ENCODE data around the gene CGB7. TPM values are rescaled to one million over a fixed set of nuclear protein-coding genes. Genes with fewer than 3 reads are reported as not detected.
"Not testable (repeated sequence)": the region's sequence is repeated elsewhere in the genome, so short reads cannot be mapped to it uniquely, and the experiment has no call there.

Gene CGB7
- total RNA-seq, 1 experiment from 2014 or later = not detected

DNA sequence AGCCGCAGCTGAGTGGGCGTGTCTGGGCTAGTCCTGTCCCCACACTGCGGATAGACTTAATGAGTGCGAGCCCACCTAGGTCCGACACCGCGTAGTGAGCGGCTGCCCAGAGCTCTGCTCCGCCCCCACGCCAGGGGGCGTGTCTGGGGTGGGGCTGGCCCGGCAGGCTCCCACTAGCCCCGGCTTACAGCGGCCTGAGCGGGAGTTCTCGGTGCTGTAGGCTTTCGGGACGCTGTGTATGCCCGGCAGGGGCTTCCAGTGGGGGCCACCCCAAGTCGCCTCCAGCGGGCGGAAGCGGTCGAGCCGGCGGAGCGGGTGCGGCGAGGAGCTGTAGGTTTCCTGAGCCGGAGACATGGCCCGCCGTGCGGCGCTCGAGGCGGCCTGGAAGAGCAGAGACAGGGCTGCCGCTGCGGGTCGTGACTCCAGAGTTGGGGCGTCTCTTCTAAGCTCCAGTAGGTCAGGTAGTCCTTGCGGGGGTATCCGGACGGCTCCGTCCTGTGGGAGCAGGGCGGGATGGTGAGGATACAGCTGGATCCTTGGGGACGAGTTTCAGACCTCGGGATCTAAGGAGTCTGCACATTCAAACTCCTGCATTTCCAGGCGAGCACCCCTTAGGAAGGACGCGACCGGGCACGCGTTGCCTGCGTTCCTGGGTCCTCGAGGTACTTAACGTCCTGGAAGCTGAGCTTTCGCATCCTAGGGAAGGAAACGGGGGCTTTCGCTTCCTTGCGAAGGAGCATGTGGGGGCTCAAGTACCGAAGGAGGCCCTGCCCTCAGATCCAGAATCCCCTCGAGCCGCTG is 1.2 kb downstream of the CGB7 start:
- no peaks in the 10 kb centered on the region for H3K27me3 ChIP-seq (replicated peaks; ENCODE audit: insufficient read depth, low read depth, low read length, poor library complexity)
- peak overlapping the region; percentile 55 for H3K4me3 ChIP-seq (ENCODE audit: low read depth, low read length, poor library complexity, severe bottlenecking)
- ChIA-PET CTCF (interaction anchor here (0.6 to 0.8 kb wide), 4 partner anchors 14 to 1779 kb away, joined by 3 to 4 read pairs (median 3); partner anchors contain the start of gene RUVBL2), POLR2A (ENCODE audit: low non-redundant PET) (no interaction called here)
- H3K36me3 ChIP-seq (ENCODE audit: insufficient read depth, low read length, poor library complexity, severe bottlenecking) = no peaks in the 10 kb centered on the region
- no peaks in the 10 kb centered on the region for H3K9me3 ChIP-seq (ENCODE audit: low read depth, low read length, poor library complexity, severe bottlenecking)
- BruUV-seq (replicated peaks) = no TSS peak
- H3K4me1 ChIP-seq (ENCODE audit: insufficient read depth, low read length, poor library complexity, severe bottlenecking) = peaks cover 7% of the 10 kb centered on the region
- DNase-seq (ENCODE audit: low spot score) = peak; percentile 63
- intact Hi-C loops (cut with micrococcal nuclease; ENCODE audit: unreplicated experiment) = no loop called here
- H3K27ac ChIP-seq (ENCODE audit: low read depth, low read length, poor library complexity, severe bottlenecking) = no peak overlapping the region
- TF ChIP-seq EZH2 (IDR thresholded peaks at IDR 0.05; ENCODE audit: borderline replicate concordance, low read depth, low read length, poor library complexity, severe bottlenecking) = no peak
- TF ChIP-seq, protein P1, sequence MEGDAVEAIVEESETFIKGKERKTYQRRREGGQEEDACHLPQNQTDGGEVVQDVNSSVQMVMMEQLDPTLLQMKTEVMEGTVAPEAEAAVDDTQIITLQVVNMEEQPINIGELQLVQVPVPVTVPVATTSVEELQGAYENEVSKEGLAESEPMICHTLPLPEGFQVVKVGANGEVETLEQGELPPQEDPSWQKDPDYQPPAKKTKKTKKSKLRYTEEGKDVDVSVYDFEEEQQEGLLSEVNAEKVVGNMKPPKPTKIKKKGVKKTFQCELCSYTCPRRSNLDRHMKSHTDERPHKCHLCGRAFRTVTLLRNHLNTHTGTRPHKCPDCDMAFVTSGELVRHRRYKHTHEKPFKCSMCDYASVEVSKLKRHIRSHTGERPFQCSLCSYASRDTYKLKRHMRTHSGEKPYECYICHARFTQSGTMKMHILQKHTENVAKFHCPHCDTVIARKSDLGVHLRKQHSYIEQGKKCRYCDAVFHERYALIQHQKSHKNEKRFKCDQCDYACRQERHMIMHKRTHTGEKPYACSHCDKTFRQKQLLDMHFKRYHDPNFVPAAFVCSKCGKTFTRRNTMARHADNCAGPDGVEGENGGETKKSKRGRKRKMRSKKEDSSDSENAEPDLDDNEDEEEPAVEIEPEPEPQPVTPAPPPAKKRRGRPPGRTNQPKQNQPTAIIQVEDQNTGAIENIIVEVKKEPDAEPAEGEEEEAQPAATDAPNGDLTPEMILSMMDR (conservative IDR thresholded peaks at IDR 0.05; ENCODE audit: low read depth, low read length) = peak; percentile 32; the same call in 1 of the 2 replicates

DNA sequence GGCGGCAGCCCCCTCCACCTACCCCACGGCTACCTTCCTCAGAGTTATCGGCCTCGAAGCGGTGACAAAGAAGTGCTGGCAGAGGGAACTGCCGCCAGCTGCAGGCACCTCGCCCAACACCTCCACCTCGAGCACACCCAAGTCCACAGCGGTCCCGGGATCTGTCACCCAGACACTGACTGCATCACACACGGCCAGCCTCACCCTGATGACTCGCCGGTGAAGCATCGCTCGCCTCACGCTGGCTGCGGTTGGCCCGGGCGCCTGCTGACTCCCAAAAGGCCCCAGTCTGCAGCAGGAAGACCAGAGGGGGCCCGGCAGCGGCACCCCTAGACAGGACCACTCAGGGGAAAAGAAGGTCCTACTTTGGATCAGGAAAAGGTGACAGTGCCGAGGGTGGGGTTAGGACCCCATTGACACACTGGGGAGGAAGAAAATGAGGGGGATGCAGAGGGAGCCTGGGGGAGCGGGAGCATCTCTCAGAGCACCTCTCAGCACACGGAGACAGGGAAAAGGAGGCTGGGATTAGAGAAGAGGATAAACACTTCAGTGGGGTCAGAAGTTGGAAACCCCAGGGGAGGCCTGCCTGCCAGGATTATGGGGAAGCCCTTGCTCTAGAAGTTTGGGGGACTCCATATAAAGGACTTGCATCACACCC is 7.0 kb downstream of the CGB7 start:
- H3K9me3 ChIP-seq (ENCODE audit: low read depth, low read length, poor library complexity, severe bottlenecking); CTCF ChIA-PET; POLR2A ChIA-PET (ENCODE audit: low non-redundant PET); H3K4me3 ChIP-seq (ENCODE audit: low read depth, low read length, poor library complexity, severe bottlenecking); H3K27me3 ChIP-seq (replicated peaks; ENCODE audit: insufficient read depth, low read depth, low read length, poor library complexity); BruUV-seq (replicated peaks); H3K36me3 ChIP-seq (ENCODE audit: insufficient read depth, low read length, poor library complexity, severe bottlenecking); H3K4me1 ChIP-seq (ENCODE audit: insufficient read depth, low read length, poor library complexity, severe bottlenecking); intact Hi-C loops (cut with micrococcal nuclease; ENCODE audit: unreplicated experiment); H3K27ac ChIP-seq (ENCODE audit: low read depth, low read length, poor library complexity, severe bottlenecking); DNase-seq (ENCODE audit: low spot score): not testable (repeated sequence)

DNA sequence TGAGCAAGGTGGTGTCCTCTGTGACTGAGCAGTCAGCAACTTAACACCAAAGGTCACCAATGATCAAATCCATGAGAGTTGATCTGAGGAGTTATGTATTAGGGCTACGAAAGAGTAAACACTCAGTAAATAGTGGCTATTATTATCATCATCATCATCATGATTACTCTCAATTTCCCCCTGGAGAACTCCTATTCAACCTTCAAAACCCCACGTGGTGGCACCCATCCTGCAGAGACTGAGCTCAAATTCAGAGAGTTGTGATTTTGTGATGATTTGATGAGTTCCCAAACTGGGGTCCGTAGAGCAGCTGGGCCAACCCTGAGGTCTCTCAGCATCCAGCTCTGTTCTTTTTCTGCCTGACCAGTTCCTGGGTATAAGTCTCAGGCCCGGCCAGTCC is 7.7 kb downstream of the CGB7 start:
- H3K36me3 ChIP-seq (ENCODE audit: insufficient read depth, low read length, poor library complexity, severe bottlenecking); H3K27ac ChIP-seq (ENCODE audit: low read depth, low read length, poor library complexity, severe bottlenecking); intact Hi-C loops (cut with micrococcal nuclease; ENCODE audit: unreplicated experiment); H3K9me3 ChIP-seq (ENCODE audit: low read depth, low read length, poor library complexity, severe bottlenecking); BruUV-seq (replicated peaks); H3K27me3 ChIP-seq (replicated peaks; ENCODE audit: insufficient read depth, low read depth, low read length, poor library complexity); POLR2A ChIA-PET (ENCODE audit: low non-redundant PET); H3K4me3 ChIP-seq (ENCODE audit: low read depth, low read length, poor library complexity, severe bottlenecking); DNase-seq (ENCODE audit: low spot score); H3K4me1 ChIP-seq (ENCODE audit: insufficient read depth, low read length, poor library complexity, severe bottlenecking); CTCF ChIA-PET: not testable (repeated sequence)

DNA sequence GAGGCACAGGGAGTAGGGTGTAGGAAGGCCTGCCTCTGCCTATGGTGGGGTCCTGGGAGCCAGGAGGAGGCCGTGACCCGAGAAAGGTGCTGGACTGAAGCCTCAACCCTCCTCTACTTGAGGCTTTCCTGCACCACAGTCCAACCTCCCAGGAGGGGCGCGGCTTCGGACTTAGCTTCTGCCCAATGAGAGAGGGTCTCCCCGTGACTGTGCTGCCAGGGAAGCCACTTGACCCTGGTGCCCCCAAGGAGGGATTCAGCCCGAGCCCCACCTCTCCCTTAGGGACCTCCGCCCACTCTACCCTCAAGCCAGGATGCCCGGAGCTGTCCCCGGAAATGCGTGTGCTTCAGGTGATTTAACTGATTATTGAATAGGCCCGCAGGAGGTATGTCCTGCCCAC is 8.5 kb downstream of the CGB7 start, which contains the start of gene CGB8:
CGB8 (minus strand) TSS at position 101 of the 400 bp plus-strand sequence. CDS start 372 bp downstream, outside the sequence.
- DNase-seq (ENCODE audit: low spot score); H3K27ac ChIP-seq (ENCODE audit: low read depth, low read length, poor library complexity, severe bottlenecking); H3K4me3 ChIP-seq (ENCODE audit: low read depth, low read length, poor library complexity, severe bottlenecking); H3K4me1 ChIP-seq (ENCODE audit: insufficient read depth, low read length, poor library complexity, severe bottlenecking); intact Hi-C loops (cut with micrococcal nuclease; ENCODE audit: unreplicated experiment); H3K36me3 ChIP-seq (ENCODE audit: insufficient read depth, low read length, poor library complexity, severe bottlenecking); POLR2A ChIA-PET (ENCODE audit: low non-redundant PET); CTCF ChIA-PET; H3K27me3 ChIP-seq (replicated peaks; ENCODE audit: insufficient read depth, low read depth, low read length, poor library complexity); H3K9me3 ChIP-seq (ENCODE audit: low read depth, low read length, poor library complexity, severe bottlenecking); BruUV-seq (replicated peaks): not testable (repeated sequence)

DNA sequence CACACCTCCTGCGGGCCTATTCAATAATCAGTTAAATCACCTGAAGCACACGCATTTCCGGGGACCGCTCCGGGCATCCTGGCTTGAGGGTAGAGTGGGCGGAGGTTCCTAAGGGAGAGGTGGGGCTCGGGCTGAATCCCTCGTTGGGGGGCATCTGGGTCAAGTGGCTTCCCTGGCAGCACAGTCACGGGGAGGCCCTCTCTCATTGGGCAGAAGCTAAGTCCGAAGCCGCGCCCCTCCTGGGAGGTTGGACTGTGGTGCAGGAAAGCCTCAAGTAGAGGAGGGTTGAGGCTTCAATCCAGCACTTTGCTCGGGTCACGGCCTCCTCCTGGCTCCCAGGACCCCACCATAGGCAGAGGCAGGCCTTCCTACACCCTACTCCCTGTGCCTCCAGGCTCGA is 14.0 kb downstream of the CGB7 start, which contains the start of gene CGB5:
CGB5 (plus strand) TSS at position 301 of the 400 bp plus-strand sequence. CDS start 362 bp downstream, outside the sequence.
- H3K27ac ChIP-seq (ENCODE audit: low read depth, low read length, poor library complexity, severe bottlenecking); intact Hi-C loops (cut with micrococcal nuclease; ENCODE audit: unreplicated experiment); DNase-seq (ENCODE audit: low spot score); H3K4me1 ChIP-seq (ENCODE audit: insufficient read depth, low read length, poor library complexity, severe bottlenecking); POLR2A ChIA-PET (ENCODE audit: low non-redundant PET); H3K36me3 ChIP-seq (ENCODE audit: insufficient read depth, low read length, poor library complexity, severe bottlenecking); BruUV-seq (replicated peaks); H3K4me3 ChIP-seq (ENCODE audit: low read depth, low read length, poor library complexity, severe bottlenecking); CTCF ChIA-PET; H3K9me3 ChIP-seq (ENCODE audit: low read depth, low read length, poor library complexity, severe bottlenecking); H3K27me3 ChIP-seq (replicated peaks; ENCODE audit: insufficient read depth, low read depth, low read length, poor library complexity): not testable (repeated sequence)

GRCh38 chr19:49042666-49043065 is 14.9 kb downstream of the CGB7 start:
- BruUV-seq (replicated peaks); intact Hi-C loops (cut with micrococcal nuclease; ENCODE audit: unreplicated experiment); POLR2A ChIA-PET (ENCODE audit: low non-redundant PET); DNase-seq (ENCODE audit: low spot score); H3K4me1 ChIP-seq (ENCODE audit: insufficient read depth, low read length, poor library complexity, severe bottlenecking); H3K36me3 ChIP-seq (ENCODE audit: insufficient read depth, low read length, poor library complexity, severe bottlenecking); H3K9me3 ChIP-seq (ENCODE audit: low read depth, low read length, poor library complexity, severe bottlenecking); H3K27me3 ChIP-seq (replicated peaks; ENCODE audit: insufficient read depth, low read depth, low read length, poor library complexity); CTCF ChIA-PET; H3K4me3 ChIP-seq (ENCODE audit: low read depth, low read length, poor library complexity, severe bottlenecking); H3K27ac ChIP-seq (ENCODE audit: low read depth, low read length, poor library complexity, severe bottlenecking): not testable (repeated sequence)

All from A673 (cell line).